K562 (cell line): ENCODE results near the gene EDRF1.

ENCODE experiments used
- EZH2 ChIP-seq: IDR thresholded peaks from 2 replicates; pipeline ENCODE4 v1.6.1; 2012; ENCODE audit warnings: low read depth, mild to moderate bottlenecking, inconsistent platforms, low read length, borderline replicate concordance
- FOS ChIP-seq: IDR thresholded peaks from 3 replicates; pipeline ENCODE4 v1.6.1; 2011; ENCODE audit not compliant: insufficient read length; ENCODE audit errors: extremely low read depth
- JUN ChIP-seq, 2 experiments: sonication (generic) in 1 of 2; formaldehyde crosslinking in 1 of 2; IDR thresholded peaks; 2 replicates each; pipeline versions ENCODE4 v1.6.1 to v1.8.0; 2012 to 2022; ENCODE audit warnings: borderline replicate concordance in 2 of 2, mild to moderate bottlenecking in 2 of 2, improper control_type of control experiment in 1 of 2, low read depth in 1 of 2, low read length in 1 of 2, missing genetic modification reagents in 1 of 2
- NFRKB ChIP-seq: fragments of 450-650 bp; IDR thresholded peaks from 2 replicates; pipeline ENCODE4 v1.6.1; 2016; ENCODE audit warnings: low read depth
- NRF1 ChIP-seq, 2 experiments: fragments of 450-650 bp; IDR thresholded peaks in 1 of 2; conservative IDR thresholded peaks in 1 of 2; 2 replicates each; pipeline ENCODE4 v1.6.1; 2014; ENCODE audit warnings: mild to moderate bottlenecking in 2 of 2
- POLR2A ChIP-seq: fragments of 450-650 bp; conservative IDR thresholded peaks from 2 replicates; pipeline ENCODE4 v1.6.1; 2016
- POLR2AphosphoS5 ChIP-seq: IDR thresholded peaks from 2 replicates; pipeline ENCODE4 v1.6.1; 2011; ENCODE audit warnings: mild to moderate bottlenecking, low read depth, low read length, moderate library complexity; ENCODE audit not compliant: control insufficient read depth, insufficient read depth
- PURB ChIP-seq: sonication (generic); formaldehyde crosslinking; IDR thresholded peaks from 2 replicates; pipeline ENCODE4 v1.9.0; 2021; ENCODE audit warnings: low read depth, mild to moderate bottlenecking, missing genetic modification reagents
- RAD21 ChIP-seq, 2 experiments: fragments of 250-450 bp in 1 of 2; fragments of 450-650 bp in 1 of 2; sonication (Bioruptor Pico) in 1 of 2; formaldehyde crosslinking in 1 of 2; IDR thresholded peaks in 1 of 2; conservative IDR thresholded peaks in 1 of 2; 2 replicates each; pipeline versions ENCODE4 v1.4.0 to v1.8.0; 2020 to 2022; ENCODE audit warnings: mild to moderate bottlenecking in 2 of 2, moderate library complexity in 1 of 2
- ZKSCAN8 ChIP-seq: fragments of 200-800 bp; sonication (Bioruptor generic); IDR thresholded peaks from 2 replicates; pipeline ENCODE4 v1.6.1; 2016; ENCODE audit warnings: missing genetic modification characterization, missing compliant biosample characterization
- ZZZ3 ChIP-seq: fragments of 450-650 bp; IDR thresholded peaks from 2 replicates; pipeline ENCODE4 v1.6.1; 2016; ENCODE audit warnings: antibody characterized with exemption, mild to moderate bottlenecking, moderate library complexity
- TF ChIP-seq, protein P1 (sequence below): fragments of 450-650 bp; IDR thresholded peaks from one replicate; pipeline ENCODE4 v1.6.1; 2018; ENCODE audit warnings: mild to moderate bottlenecking, moderate library complexity; ENCODE audit not compliant: partially characterized antibody
- TF ChIP-seq, protein P2 (sequence below), 3 experiments: fragments of 200-800 bp in 1 of 3; fragments of 250-450 bp in 1 of 3; fragments of 450-650 bp in 1 of 3; sonication (Bioruptor Pico) in 1 of 3; sonication (Bioruptor generic) in 1 of 3; formaldehyde crosslinking in 1 of 3; IDR thresholded peaks; 2 replicates each; pipeline versions ENCODE4 v1.6.1 to v1.8.0; 2016 to 2022; ENCODE audit warnings: mild to moderate bottlenecking in 2 of 3, missing genetic modification characterization in 2 of 3, missing compliant biosample characterization in 1 of 3, moderate library complexity in 1 of 3
- TF ChIP-seq, protein P3 (sequence below), 3 experiments: IDR thresholded peaks in 2 of 3; conservative IDR thresholded peaks in 1 of 3; 2 replicates each; pipeline ENCODE4 v1.5.1; 2011 to 2012; ENCODE audit warnings: low read length in 3 of 3, mild to moderate bottlenecking in 3 of 3, control low read depth in 2 of 3, improper control_type of control experiment in 1 of 3, inconsistent platforms in 1 of 3, low read depth in 1 of 3, mixed read lengths in 1 of 3, moderate library complexity in 1 of 3; ENCODE audit not compliant: insufficient read depth in 2 of 3

DNA sequence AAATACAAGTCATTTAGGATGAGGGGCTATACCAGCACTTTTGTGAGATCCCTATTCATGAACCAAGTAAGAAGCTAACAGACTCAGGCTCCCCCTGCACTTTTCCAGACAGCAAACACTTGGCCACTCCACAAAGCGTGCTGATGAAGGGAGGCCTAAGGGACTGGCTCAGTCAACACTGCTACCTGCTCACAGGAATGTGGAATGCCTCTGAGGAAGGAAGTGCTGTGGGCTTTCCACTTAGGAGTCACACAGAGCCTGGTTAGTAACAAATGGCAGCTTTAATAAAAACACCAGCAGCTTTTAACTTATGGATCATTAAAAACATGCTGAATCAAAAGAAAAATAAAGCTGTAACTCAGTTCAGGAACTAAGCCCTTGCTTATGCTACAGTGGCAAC lies 88.5 kb downstream of the EDRF1 start:
- TF ChIP-seq NFRKB (no peak), EZH2 (no peak), PURB (no peak), POLR2A (no peak), RAD21 (CRISPR knock-in tag; conservative IDR thresholded peaks at IDR 0.05 in 1 of 2, IDR thresholded peaks at IDR 0.05 in 1 of 2) (no peak), ZKSCAN8 (no peak), JUN (IDR thresholded peaks at IDR 0.05; ENCODE audit: borderline replicate concordance, low read depth, low read length) (no peak), JUN (CRISPR knock-in tag; IDR thresholded peaks at IDR 0.05; ENCODE audit: borderline replicate concordance) (no peak), FOS (no peak), ZZZ3 (no peak), NRF1 (conservative IDR thresholded peaks at IDR 0.05 in 1 of 2, IDR thresholded peaks at IDR 0.05 in 1 of 2) (no peak), POLR2AphosphoS5 (no peak)
- TF ChIP-seq, protein P1, sequence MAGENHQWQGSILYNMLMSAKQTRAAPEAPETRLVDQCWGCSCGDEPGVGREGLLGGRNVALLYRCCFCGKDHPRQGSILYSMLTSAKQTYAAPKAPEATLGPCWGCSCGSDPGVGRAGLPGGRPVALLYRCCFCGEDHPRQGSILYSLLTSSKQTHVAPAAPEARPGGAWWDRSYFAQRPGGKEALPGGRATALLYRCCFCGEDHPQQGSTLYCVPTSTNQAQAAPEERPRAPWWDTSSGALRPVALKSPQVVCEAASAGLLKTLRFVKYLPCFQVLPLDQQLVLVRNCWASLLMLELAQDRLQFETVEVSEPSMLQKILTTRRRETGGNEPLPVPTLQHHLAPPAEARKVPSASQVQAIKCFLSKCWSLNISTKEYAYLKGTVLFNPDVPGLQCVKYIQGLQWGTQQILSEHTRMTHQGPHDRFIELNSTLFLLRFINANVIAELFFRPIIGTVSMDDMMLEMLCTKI = no peak
- TF ChIP-seq, protein P2, sequence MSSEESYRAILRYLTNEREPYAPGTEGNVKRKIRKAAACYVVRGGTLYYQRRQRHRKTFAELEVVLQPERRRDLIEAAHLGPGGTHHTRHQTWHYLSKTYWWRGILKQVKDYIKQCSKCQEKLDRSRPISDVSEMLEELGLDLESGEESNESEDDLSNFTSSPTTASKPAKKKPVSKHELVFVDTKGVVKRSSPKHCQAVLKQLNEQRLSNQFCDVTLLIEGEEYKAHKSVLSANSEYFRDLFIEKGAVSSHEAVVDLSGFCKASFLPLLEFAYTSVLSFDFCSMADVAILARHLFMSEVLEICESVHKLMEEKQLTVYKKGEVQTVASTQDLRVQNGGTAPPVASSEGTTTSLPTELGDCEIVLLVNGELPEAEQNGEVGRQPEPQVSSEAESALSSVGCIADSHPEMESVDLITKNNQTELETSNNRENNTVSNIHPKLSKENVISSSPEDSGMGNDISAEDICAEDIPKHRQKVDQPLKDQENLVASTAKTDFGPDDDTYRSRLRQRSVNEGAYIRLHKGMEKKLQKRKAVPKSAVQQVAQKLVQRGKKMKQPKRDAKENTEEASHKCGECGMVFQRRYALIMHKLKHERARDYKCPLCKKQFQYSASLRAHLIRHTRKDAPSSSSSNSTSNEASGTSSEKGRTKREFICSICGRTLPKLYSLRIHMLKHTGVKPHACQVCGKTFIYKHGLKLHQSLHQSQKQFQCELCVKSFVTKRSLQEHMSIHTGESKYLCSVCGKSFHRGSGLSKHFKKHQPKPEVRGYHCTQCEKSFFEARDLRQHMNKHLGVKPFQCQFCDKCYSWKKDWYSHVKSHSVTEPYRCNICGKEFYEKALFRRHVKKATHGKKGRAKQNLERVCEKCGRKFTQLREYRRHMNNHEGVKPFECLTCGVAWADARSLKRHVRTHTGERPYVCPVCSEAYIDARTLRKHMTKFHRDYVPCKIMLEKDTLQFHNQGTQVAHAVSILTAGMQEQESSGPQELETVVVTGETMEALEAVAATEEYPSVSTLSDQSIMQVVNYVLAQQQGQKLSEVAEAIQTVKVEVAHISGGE (CRISPR knock-in tag; IDR thresholded peaks at IDR 0.05) = no peak
- TF ChIP-seq, protein P3, sequence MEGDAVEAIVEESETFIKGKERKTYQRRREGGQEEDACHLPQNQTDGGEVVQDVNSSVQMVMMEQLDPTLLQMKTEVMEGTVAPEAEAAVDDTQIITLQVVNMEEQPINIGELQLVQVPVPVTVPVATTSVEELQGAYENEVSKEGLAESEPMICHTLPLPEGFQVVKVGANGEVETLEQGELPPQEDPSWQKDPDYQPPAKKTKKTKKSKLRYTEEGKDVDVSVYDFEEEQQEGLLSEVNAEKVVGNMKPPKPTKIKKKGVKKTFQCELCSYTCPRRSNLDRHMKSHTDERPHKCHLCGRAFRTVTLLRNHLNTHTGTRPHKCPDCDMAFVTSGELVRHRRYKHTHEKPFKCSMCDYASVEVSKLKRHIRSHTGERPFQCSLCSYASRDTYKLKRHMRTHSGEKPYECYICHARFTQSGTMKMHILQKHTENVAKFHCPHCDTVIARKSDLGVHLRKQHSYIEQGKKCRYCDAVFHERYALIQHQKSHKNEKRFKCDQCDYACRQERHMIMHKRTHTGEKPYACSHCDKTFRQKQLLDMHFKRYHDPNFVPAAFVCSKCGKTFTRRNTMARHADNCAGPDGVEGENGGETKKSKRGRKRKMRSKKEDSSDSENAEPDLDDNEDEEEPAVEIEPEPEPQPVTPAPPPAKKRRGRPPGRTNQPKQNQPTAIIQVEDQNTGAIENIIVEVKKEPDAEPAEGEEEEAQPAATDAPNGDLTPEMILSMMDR (IDR thresholded peaks at IDR 0.05 in 2 of 3, conservative IDR thresholded peaks at IDR 0.05 in 1 of 3; ENCODE audit: insufficient read depth in 2 of 3, low read depth in 1 of 3, low read length in 3 of 3) = no peak
